Liver (tissue), 9 donors: ENCODE measurements around the gene PHETA2. TPM values are rescaled to one million over a fixed set of nuclear protein-coding genes. Genes with fewer than 3 reads are reported as not detected.

ENCODE experiments used
- DNase-seq: peaks from one replicate; pipeline ENCODE4 v3.0.0-alpha.2; 2017; ENCODE audit warnings: low spot score
- H3K27ac ChIP-seq, 2 donors: one replicate each; pipeline ENCODE4 v1.7.0; 2013; ENCODE audit warnings: inconsistent platforms in 2 of 2, low read length in 2 of 2, control low read depth in 1 of 2, low read depth in 1 of 2, mild to moderate bottlenecking in 1 of 2
- H3K27me3 ChIP-seq, 4 donors: one replicate each; pipeline versions ENCODE4 v1.6.1 to v1.7.0; 2013; ENCODE audit warnings: low read length in 3 of 4, inconsistent platforms in 1 of 4, mild to moderate bottlenecking in 1 of 4, moderate library complexity in 1 of 4; ENCODE audit not compliant: control insufficient read depth in 4 of 4, insufficient read depth in 4 of 4
- H3K36me3 ChIP-seq, 4 donors: one replicate each; pipeline versions ENCODE4 v1.6.1 to v1.7.0; 2013; ENCODE audit warnings: low read length in 3 of 4, mild to moderate bottlenecking in 3 of 4, low read depth in 1 of 4, moderate library complexity in 1 of 4; ENCODE audit not compliant: control insufficient read depth in 4 of 4, insufficient read depth in 3 of 4
- H3K4me1 ChIP-seq, 4 donors: one replicate each; pipeline versions ENCODE4 v1.6.1 to v1.7.0; 2013; ENCODE audit warnings: low read length in 3 of 4, mild to moderate bottlenecking in 3 of 4, moderate library complexity in 1 of 4; ENCODE audit not compliant: control insufficient read depth in 4 of 4, insufficient read depth in 4 of 4
- H3K4me3 ChIP-seq, 3 donors: one replicate each; pipeline versions ENCODE4 v1.6.1 to v1.7.0; 2013; ENCODE audit warnings: low read length in 3 of 3, control low read depth in 1 of 3, low read depth in 1 of 3, mild to moderate bottlenecking in 1 of 3
- H3K9ac ChIP-seq, 2 donors: one replicate each; pipeline ENCODE4 v1.7.0; 2013; ENCODE audit warnings: low read length in 2 of 2, mild to moderate bottlenecking in 2 of 2, moderate library complexity in 2 of 2, control low read depth in 1 of 2, low read depth in 1 of 2
- H3K9me3 ChIP-seq, 4 donors: one replicate each; pipeline versions ENCODE4 v1.6.1 to v1.7.0; 2013; ENCODE audit warnings: low read length in 3 of 4; ENCODE audit not compliant: control insufficient read depth in 4 of 4
- ATF3 ChIP-seq: IDR thresholded peaks from 2 replicates; pipeline ENCODE4 v1.6.1; 2016; ENCODE audit warnings: antibody characterized with exemption
- CTCF ChIP-seq: fragments of 150-350 bp; IDR thresholded peaks from 2 replicates; pipeline ENCODE4 v1.5.1; 2017; ENCODE audit warnings: improper control_type of control experiment, low read depth, low read length; ENCODE audit not compliant: missing input control
- EGR1 ChIP-seq, 2 donors: IDR thresholded peaks; 2 replicates each; pipeline ENCODE4 v1.6.1; 2016 to 2018; ENCODE audit warnings: antibody characterized with exemption in 2 of 2, low read depth in 2 of 2
- FOXA1 ChIP-seq: IDR thresholded peaks from 2 replicates; pipeline ENCODE4 v1.6.1; 2016; ENCODE audit warnings: antibody characterized with exemption
- FOXA2 ChIP-seq: IDR thresholded peaks from 2 replicates; pipeline ENCODE4 v1.6.1; 2016; ENCODE audit warnings: antibody characterized with exemption
- GABPA ChIP-seq, 2 donors: IDR thresholded peaks in 1 of 2; conservative IDR thresholded peaks in 1 of 2; 2 replicates each; pipeline ENCODE4 v1.6.1; 2016; ENCODE audit warnings: antibody characterized with exemption in 2 of 2, mild to moderate bottlenecking in 1 of 2, moderate library complexity in 1 of 2
- HNF4A ChIP-seq, 2 donors: conservative IDR thresholded peaks; 2 replicates each; pipeline ENCODE4 v1.6.1; 2016; ENCODE audit warnings: antibody characterized with exemption in 2 of 2, mild to moderate bottlenecking in 2 of 2
- HNF4G ChIP-seq: IDR thresholded peaks from 2 replicates; pipeline ENCODE4 v1.6.1; 2016; ENCODE audit warnings: antibody characterized with exemption
- JUND ChIP-seq, 2 donors: IDR thresholded peaks; 2 replicates each; pipeline ENCODE4 v1.6.1; 2016; ENCODE audit warnings: antibody characterized with exemption in 2 of 2
- MAX ChIP-seq: IDR thresholded peaks from 2 replicates; pipeline ENCODE4 v1.6.1; 2016; ENCODE audit warnings: antibody characterized with exemption
- NR2F2 ChIP-seq: IDR thresholded peaks from 2 replicates; pipeline ENCODE4 v1.6.1; 2016; ENCODE audit warnings: antibody characterized with exemption
- RAD21 ChIP-seq, 2 donors: IDR thresholded peaks; 2 replicates each; pipeline ENCODE4 v1.6.1; 2016; ENCODE audit warnings: antibody characterized with exemption in 2 of 2, mild to moderate bottlenecking in 2 of 2
- REST ChIP-seq: IDR thresholded peaks from 2 replicates; pipeline ENCODE4 v1.6.1; 2016; ENCODE audit warnings: antibody characterized with exemption, mild to moderate bottlenecking
- RXRA ChIP-seq, 2 donors: IDR thresholded peaks; 2 replicates each; pipeline ENCODE4 v1.6.1; 2017 to 2018; ENCODE audit warnings: antibody characterized with exemption in 2 of 2, mild to moderate bottlenecking in 1 of 2
- SP1 ChIP-seq: IDR thresholded peaks from 2 replicates; pipeline ENCODE4 v1.6.1; 2018; ENCODE audit warnings: antibody characterized with exemption, mild to moderate bottlenecking
- TAF1 ChIP-seq: conservative IDR thresholded peaks from 2 replicates; pipeline ENCODE4 v1.6.1; 2016; ENCODE audit warnings: antibody characterized with exemption, mild to moderate bottlenecking
- YY1 ChIP-seq: IDR thresholded peaks from 2 replicates; pipeline ENCODE4 v1.6.1; 2016; ENCODE audit warnings: antibody characterized with exemption, mild to moderate bottlenecking
- ZBTB33 ChIP-seq: IDR thresholded peaks from 2 replicates; pipeline ENCODE4 v1.6.1; 2016; ENCODE audit warnings: antibody characterized with exemption
- WGBS: extraction: QIAGEN DNeasy Blood & Tissue Kit; methylation state at CpG from one replicate; pipeline ENCODE4 v1.1.7; 2013; 5-methylcytosine and 5-hydroxymethylcytosine counted together
- polyA plus RNA-seq, 2 donors: library from polyadenylated mRNA; stranded (reverse) in 1 of 2; unstranded in 1 of 2; fragments of 200-250 nt in 1 of 2; fragments of >200 nt in 1 of 2; fragmentation: Nextera tagmentation in 1 of 2; extraction: Ambion mirVana in 1 of 2; gene quantifications; one replicate each; pipeline versions ENCODE4 v1.2.1 to v1.2.3, GENCODE V29; 2013 to 2015
- total RNA-seq, 2 donors: library from RNA; depleted of rRNA; stranded (reverse); fragments of >200 nt; gene quantifications; one replicate each; pipeline ENCODE4 v1.2.3, GENCODE V29; 2014
- donor health status: healthy.
- donor health status: healthy.
- donor health status: healthy.
- donor health status: healthy.
- donor health status: healthy.

PHETA2 gene
- total and polyA plus RNA-seq, 4 donors = 0.89 to 5.1 (median 1.5) TPM

- TF ChIP-seq FOXA1 = no peak
- no peak for TF ChIP-seq ZBTB33
- no peak for TF ChIP-seq HNF4G
- TF ChIP-seq GABPA (IDR thresholded peaks at IDR 0.05 in 1 of 2, conservative IDR thresholded peaks at IDR 0.05 in 1 of 2) = no peak
Observed at GRCh38 chr22:42066126-42066761, 7.8 kb upstream of the PHETA2 start (continued).

GRCh38 chr22:42066937-42067336, 7.1 kb upstream of the PHETA2 start:
- TF ChIP-seq RXRA (IDR thresholded peaks at IDR 0.05) = no peak
- no peak for TF ChIP-seq HNF4G
- no peak for TF ChIP-seq YY1
- TF ChIP-seq ZBTB33 = no peak
- no peak for TF ChIP-seq EGR1 (IDR thresholded peaks at IDR 0.05; ENCODE audit: low read depth in 2 of 2)
- no peak for TF ChIP-seq FOXA1
- TF ChIP-seq JUND (IDR thresholded peaks at IDR 0.05) = no peak
- TF ChIP-seq SP1 = no peak
- TF ChIP-seq GABPA (IDR thresholded peaks at IDR 0.05 in 1 of 2, conservative IDR thresholded peaks at IDR 0.05 in 1 of 2) = no peak
- TF ChIP-seq NR2F2 = no peak
- TF ChIP-seq CTCF = no peak
- no peak for TF ChIP-seq RAD21 (IDR thresholded peaks at IDR 0.05)
- H3K4me3 ChIP-seq = no peak overlapping the region
- peaks cover 1 to 21% (median 6%) of the 10 kb centered on the region in 4 donors for H3K36me3 ChIP-seq
- peaks cover 5 to 48% (median 41%) of the 10 kb centered on the region in 4 donors for H3K4me1 ChIP-seq
- no peaks in the 10 kb centered on the region for H3K27me3 ChIP-seq
- H3K9ac ChIP-seq = no peak overlapping the region
- no peak for DNase-seq
- WGBS = 98% methylated on average over 10 of the region's 10 CpGs
- no peak overlapping the region for H3K27ac ChIP-seq
- no peaks in the 10 kb centered on the region for H3K9me3 ChIP-seq

GRCh38 chr22:42067671-42068251, 6.3 kb upstream of the PHETA2 start:
- H3K9me3 ChIP-seq = no peaks in the 10 kb centered on the region
- H3K27me3 ChIP-seq = no peaks in the 10 kb centered on the region
- no peak overlapping the region for H3K9ac ChIP-seq
- peaks cover 0 to 18% (median 4%) of the 10 kb centered on the region in 4 donors for H3K36me3 ChIP-seq
- H3K27ac ChIP-seq = no peak overlapping the region
- H3K4me3 ChIP-seq = no peak overlapping the region
- DNase-seq = no peak
- H3K4me1 ChIP-seq = peaks cover 5 to 48% (median 41%) of the 10 kb centered on the region in 4 donors
- 93% methylated on average over 14 of the region's 14 CpGs for WGBS
- no peak for TF ChIP-seq HNF4A (conservative IDR thresholded peaks at IDR 0.05)
- TF ChIP-seq MAX = no peak
- no peak for TF ChIP-seq ATF3
- TF ChIP-seq GABPA (IDR thresholded peaks at IDR 0.05 in 1 of 2, conservative IDR thresholded peaks at IDR 0.05 in 1 of 2) = no peak
- no peak for TF ChIP-seq NR2F2
- TF ChIP-seq FOXA1 = no peak
- TF ChIP-seq REST = no peak
- no peak for TF ChIP-seq RAD21 (IDR thresholded peaks at IDR 0.05)
- TF ChIP-seq HNF4G = no peak
- no peak for TF ChIP-seq EGR1 (IDR thresholded peaks at IDR 0.05; ENCODE audit: low read depth in 2 of 2)
- no peak for TF ChIP-seq TAF1
- TF ChIP-seq YY1 = no peak
- TF ChIP-seq FOXA2 = no peak
- no peak for TF ChIP-seq JUND (IDR thresholded peaks at IDR 0.05)
